Measurements from ENCODE around the gene PPP2R1A.

PPP2R1A gene

DNA sequence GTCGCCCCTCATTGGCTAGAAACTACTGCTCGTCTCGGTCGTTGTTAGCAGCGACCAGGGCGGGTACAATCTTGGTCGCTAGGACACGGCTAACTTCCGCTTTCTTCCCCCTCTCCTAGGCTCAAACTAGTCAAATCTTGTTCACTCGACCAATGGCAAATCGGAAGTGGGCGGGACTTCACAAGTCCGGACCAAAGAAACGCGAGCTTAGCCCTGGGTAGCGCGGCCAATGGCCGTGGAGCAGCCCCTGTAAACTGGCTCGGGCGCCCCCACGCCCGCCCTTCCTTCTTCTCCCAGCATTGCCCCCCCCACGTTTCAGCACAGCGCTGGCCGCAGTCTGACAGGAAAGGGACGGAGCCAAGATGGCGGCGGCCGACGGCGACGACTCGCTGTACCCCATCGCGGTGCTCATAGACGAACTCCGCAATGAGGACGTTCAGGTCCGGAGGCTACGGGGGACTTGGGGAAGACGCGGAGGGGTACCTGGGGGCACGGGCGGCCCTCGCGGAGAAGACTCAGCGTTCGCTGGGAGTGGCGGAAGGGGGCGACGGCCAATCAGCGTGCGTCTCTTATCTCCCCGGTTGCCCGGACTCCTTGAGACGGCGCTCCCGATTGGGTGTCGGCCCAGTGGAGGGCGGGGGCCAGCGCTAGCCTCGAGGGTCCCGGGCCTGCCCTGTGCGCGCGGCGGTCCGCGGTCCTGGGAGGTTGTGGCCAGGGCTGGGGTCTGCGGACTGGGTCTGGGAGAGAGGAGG, at the start of gene PPP2R1A:
Gene PPP2R1A, plus strand, starts transcription at position 318 of the 752 bp plus-strand sequence. Its CDS starts 45 bp downstream, at position 363.
- peak; percentile 96 for DNase-seq (ENCODE audit: low read depth)

GRCh38 chr19:52141203-52141602, 48.6 kb upstream of the PPP2R1A start:
- DNase-seq (ENCODE audit: low read depth), result no peak

GRCh38 chr19:52142001-52142595, 47.8 kb upstream of the PPP2R1A start:
- no peak for DNase-seq (ENCODE audit: low read depth)

DNA sequence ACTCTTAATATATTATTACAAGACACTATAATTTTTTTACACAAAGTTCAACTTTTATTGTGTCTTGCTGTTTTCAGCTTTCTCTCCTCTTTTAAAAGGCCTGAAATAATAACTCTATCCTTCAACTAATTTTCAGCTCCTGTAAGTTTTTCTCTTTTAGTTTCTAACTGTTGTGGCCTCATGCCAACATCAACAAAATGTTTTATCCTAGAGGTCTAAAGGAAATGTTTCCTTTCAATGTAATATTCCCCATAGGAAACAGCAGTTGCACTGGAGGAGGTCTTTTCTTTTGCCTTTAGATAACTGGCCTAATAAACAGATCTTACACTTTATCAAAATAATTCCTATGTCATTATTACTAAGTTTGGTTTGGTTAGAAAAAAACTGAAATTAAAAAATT, 41.6 kb upstream of the PPP2R1A start:
- no peak for DNase-seq (ENCODE audit: low read depth)

- DNase-seq (ENCODE audit: low read depth), result no peak
Observed at GRCh38 chr19:52155596-52156359, 34.1 kb upstream of the PPP2R1A start.

- DNase-seq (ENCODE audit: low read depth), result no peak
Observed at GRCh38 chr19:52170304-52170703, 19.5 kb upstream of the PPP2R1A start.

DNA sequence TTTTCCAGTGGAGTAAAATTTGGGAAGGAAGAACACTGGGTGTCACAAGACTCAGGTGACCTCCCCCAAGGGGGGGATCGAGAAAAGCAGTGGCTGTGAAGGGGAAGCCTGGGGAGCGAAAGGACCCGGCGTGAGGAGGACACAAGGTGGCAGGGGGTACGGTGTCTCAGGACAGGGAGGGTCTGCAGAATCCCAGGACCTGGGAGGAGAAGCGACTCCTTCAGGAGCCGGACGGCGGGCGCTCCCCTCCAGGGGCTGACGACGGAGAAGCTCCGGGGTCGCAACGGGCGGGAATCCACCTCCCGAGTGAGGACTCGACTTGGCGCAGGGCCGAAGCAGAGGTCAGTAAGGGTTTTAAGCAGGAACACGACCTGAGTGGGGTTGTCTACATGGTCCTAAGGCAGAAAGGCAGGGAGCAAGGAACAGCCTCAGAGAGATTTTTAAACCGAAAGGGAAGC, 19.0 kb upstream of the PPP2R1A start:
- DNase-seq (ENCODE audit: low read depth), result no peak

- DNase-seq (ENCODE audit: low read depth), result peak; percentile 83
Observed at GRCh38 chr19:52171321-52172169, 18.3 kb upstream of the PPP2R1A start, which contains the start of gene ZNF836. Gene ZNF836 (minus strand): TSS chr19:52171621. CDS start chr19:52168072, 3,549 bp downstream.

- DNase-seq (ENCODE audit: low read depth), result no peak
Observed at GRCh38 chr19:52172347-52172746, 17.5 kb upstream of the PPP2R1A start.

GRCh38 chr19:52176574-52176973, 13.3 kb upstream of the PPP2R1A start:
- no peak for DNase-seq (ENCODE audit: low read depth)

- no peak for DNase-seq (ENCODE audit: low read depth)
Observed at GRCh38 chr19:52187407-52187806, 2.4 kb upstream of the PPP2R1A start.

- no peak for DNase-seq (ENCODE audit: low read depth)
Observed at GRCh38 chr19:52188822-52189734, 774 bp upstream of the PPP2R1A start.

GRCh38 chr19:52190487-52191293, 838 bp downstream of the PPP2R1A start:
- DNase-seq (ENCODE audit: low read depth), result no peak

GRCh38 chr19:52191389-52191788, 1.5 kb downstream of the PPP2R1A start:
- DNase-seq (ENCODE audit: low read depth), result no peak

- DNase-seq (ENCODE audit: low read depth), result no peak
Observed at GRCh38 chr19:52191951-52192350, 2.1 kb downstream of the PPP2R1A start.

DNA sequence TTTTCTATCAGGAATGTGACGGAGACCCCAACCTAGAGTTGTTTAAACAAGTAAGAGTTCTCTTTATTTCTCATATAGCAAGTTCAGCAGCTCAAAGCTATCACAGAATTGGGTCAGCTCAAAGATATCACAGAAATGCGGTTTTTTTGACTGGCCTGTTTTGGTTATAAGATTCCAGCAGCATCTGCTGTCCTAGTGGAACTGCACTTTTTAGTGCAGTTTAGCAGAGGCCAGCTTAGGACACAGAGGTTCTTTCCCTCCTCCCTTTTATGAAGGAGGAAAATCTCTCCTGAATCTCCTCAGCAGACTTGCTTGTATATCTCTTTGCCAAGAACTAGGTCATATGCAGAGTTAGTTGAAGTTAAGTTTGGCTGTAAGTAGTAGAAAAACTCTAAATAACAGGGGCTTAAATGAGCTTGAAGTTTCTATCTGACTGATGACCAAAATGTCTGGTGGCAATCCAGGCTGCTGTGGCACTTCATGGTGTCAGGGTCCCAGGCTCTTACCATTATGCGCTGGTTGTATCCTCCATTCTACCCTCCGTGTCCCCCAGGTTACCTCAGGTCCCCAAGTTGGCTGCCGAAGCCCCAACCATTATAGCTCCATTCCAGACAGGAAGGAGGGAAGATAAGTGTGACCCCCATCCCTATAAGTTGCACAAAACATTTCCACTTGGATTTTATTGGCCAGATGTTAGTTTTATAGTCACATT, 6.6 kb downstream of the PPP2R1A start:
- no peak for DNase-seq (ENCODE audit: low read depth)

DNA sequence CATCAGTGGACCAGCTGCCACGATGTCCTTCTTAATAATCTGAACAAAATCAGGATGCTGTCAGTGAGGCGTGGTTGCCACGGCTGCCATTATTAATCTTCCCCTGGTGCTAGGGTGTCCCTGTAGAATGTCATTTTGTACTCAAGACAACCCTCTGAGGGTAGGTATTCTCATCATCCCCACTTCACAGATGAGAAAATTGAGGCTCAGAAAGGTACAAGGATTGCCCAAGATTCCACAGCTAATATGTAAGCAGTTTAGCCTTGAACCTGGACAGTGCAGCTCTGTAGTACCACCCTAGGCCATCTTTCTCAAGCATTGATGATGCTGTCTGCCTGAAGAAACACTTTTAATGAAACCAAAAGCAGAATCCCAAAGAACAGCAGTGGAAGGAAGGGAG, 8.1 kb downstream of the PPP2R1A start:
- DNase-seq (ENCODE audit: low read depth), result no peak

DNA sequence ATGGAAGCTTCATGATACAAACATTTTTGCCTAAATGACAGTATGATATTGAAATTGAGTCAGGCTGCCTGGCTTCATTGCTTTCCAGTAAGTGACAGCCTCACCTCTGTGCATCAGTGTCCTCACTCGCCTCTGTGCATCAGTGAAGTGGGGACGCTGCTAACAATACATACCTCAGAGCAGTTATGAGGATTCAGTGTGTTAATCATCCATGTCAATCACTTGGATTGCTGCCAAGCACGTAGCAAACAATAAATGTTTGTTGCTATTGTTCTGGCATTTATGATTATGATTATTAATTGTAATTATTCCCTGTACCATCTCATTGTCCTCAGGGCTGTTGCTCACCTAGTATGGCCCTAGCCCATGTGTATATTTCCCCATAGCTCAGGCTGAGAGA, 8.8 kb downstream of the PPP2R1A start:
- no peak for DNase-seq (ENCODE audit: low read depth)

- DNase-seq (ENCODE audit: low read depth), result no peak
Observed at GRCh38 chr19:52200044-52200443, 10.2 kb downstream of the PPP2R1A start.

All from activated T-cell treated with anti-CD3 and anti-CD28 coated beads for 24 hours (primary cell).